GM18520 (cell line): Measurements from ENCODE around the gene RAB10.
"Not testable (repeated sequence)": the region's sequence is repeated elsewhere in the genome, so short reads cannot be mapped to it uniquely, and the experiment has no call there.

Experiments
- ATAC-seq: cut with Tn5 transposase; IDR thresholded peaks from one replicate; pipeline ENCODE4 v1.9.1; 2021; ENCODE audit not compliant: unreplicated experiment

RAB10 gene

DNA sequence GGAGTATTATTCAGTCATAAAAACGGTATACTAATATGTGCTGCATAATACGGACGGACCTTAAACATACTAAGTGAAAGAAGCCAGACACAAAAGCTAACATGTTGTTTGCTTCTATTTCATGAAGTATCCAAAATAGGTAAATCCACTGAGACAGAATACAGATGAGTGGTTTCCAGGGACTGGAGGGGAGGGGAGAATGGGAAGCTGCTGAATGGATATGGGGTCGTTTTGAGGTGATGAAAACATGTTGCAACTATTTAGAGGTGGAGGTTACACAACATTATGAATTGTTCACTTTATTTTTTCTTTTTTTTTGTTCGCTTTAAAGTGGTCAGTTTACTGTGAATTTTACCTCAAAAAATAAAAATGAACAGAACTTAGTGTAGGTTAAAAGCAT, 52.9 kb downstream of the RAB10 start:
- no peak for ATAC-seq

DNA sequence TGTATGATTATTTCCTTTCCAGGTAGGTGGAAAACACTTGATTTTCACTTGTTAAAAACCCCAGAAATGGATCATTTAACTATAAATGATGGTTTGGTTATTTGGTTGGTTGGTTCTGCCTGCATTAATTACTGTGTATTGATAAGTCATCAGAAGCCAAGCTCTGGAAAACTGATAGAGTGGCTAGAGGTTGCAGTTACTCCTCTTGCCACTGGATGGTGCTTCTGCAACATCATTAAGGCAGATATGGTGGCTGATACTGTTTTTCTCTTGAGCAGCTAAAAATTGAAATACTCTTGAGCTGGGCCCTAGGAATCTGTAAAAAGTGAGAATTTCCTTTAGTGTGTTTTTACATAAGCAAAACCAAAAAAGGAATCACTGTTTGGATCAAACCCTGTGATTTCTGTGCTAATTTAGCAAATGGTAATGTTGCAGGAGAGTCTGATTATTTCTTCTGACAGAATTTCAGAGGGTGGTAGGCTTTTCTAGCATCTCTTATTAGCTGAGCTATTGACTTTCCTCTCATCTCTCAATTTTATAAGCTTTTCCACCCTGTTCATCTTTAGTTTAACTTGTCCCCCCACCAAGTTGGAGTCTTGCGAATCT, 54.3 kb downstream of the RAB10 start:
- no peak for ATAC-seq

DNA sequence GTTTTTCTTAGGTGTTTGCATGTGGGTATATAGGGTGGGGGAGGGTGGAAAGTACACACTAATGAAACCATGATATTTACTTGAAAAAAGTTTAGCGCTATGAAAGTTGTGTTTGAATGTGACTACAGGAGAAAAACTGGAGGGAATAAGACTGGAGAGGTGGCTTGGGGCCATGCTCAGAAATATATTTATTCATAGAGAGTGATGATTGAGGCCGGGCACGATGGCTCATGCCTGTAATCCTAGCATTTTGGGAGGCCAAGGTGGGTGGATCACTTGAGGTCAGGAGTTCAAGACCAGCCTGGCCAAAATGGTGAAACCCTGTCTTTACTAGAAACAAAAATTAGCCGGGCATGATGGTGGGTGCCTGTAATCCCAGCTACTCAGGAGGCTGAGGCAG, 55.0 kb downstream of the RAB10 start:
- ATAC-seq: not testable (repeated sequence)

DNA sequence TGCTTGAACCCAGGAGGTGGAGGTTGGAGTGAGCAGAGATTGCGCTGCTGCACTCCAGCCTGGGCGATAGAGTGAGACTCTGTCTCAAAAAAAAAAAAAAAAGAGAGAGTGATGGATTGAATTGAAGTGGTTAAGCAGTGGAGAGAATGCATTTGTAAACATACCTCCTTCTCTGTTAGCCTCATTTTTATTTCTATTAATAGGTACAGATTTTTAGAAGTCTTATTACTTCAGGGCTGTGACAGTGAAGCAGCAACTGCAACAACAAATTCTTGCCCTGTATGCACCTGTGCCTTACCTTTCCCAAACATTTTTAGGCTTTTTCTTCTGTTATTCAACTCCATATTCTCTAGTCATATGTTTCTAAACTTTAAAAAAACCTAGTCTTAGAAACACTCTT, 55.5 kb downstream of the RAB10 start:
- ATAC-seq: no peak

DNA sequence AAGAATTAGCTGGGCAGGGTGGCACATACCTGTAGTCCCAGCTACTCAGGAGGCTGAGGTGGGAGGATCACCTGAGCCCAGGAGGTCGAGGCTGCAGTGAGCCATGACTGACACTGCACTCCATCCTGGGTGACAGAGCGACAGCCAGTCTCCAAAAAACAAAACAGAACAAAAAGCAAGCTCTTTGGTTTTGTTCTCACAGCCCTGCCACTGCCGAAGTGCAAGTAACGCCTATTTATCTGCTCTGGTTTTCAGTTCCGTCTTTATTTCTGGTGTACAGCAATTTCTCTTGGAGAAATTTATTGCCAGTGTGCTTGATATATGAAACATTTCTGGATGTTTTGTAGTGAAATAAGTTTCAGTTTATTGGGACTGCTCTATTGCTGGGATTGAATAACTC, 61.9 kb downstream of the RAB10 start:
- no peak for ATAC-seq

DNA sequence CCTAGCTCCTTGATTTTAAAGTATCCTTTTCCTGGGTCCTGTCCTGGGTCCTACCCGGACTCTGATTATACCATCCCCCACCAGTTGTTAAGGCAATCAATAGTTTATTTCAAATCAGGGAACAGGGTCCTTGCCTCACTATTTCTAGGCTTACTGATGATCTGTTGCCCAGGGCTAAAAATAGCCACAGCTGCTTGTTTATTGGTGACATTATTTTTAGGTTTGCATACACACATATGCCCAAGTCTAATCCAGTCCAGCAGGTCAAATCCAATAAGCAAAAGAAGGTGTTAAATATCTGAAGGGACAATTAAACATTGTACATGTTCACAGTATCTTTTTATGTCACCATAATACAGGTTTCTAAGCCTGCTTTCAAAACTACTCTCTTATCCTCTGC, 66.0 kb downstream of the RAB10 start:
- ATAC-seq: no peak

DNA sequence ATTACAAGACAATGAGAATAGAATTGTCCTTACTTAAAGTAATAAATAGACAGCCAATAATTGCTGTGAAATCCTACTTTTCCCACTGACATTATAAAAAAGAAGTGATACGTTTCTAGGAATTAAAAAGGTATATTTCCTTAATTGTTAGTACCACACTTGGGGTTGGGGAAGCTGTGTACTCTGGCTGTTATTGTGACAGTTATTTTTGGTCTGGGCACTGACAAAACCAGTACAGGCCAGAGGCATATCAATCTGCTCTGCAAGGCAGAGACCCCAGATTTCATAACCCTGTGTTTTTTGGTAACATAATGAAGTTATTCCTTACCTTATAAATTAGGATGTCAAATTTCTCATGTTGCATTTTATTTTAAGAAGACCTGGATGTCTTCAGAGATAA, 66.5 kb downstream of the RAB10 start:
- ATAC-seq: no peak

DNA sequence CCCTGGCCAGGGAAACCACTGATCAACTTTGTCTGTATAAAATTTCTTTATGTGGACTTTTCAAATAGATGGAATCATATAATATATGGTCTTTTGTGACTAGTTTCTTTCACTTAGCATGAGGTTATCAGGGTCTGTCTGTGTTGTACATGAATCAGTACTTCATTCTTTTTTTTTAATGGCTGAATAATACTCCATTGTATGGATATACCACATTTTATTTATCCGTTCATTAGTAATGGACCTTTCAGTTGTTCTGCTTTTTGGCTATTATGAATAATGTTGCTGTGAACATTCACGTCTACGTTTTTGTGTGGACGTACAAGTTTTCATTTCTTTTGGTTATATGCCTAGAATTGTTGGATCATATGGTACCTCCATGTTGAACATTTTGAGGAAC, 69.9 kb downstream of the RAB10 start:
- no peak for ATAC-seq

DNA sequence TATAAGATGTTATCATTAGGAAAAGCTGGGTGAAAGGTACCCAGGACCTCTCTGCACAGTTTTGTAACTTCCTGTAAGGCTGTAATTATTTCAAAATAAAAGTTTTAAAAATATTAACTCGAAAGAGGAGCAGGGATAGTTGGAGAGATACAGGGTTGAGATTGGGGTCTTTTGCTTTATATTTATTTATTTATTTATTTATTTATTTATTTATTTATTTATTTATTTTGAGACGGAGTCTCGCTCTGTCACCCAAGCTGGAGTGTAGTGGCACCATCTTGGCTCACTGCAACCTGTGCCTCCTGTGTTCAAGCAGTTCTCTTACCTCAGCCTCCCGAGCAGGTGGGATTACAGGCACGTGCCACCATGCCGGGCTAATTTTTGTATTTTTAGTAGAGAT, 74.8 kb downstream of the RAB10 start:
- ATAC-seq: not testable (repeated sequence)

DNA sequence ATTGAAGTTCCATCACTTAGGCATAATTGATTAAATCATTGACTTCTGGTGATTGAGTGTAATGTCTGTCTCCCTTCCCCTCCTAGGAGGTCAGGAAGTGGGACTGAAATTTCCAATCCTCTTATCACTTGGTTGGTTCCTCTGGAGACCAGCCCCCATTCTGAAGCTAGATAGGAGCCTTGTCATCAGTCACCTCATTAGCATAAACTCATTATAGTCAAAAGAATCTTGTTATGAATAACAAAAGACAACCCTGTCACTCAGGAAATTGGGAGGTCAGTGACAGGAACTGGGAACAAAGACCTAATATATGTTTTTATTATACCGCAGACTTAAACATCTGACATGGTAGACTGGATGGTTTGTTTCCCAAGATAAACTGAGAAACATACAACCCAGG, 78.3 kb downstream of the RAB10 start:
- ATAC-seq: no peak

DNA sequence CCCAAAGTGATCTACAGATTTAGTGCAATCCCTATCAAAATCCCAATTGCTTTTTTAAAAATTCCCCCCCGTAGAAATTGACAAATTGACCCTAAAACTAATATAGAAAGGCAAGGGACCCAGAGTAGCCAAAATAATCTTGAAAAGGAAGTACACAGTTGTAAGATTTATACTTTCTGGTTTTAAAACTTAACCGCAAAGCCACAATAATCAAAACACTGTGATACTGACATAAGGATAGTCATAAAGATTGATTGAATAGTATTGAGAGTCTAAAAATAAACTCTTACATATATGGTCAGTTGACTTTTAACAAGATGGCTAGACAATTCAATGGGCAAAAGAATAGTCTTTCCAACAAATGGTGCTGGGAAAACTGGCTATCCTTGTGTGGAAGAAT, 80.3 kb downstream of the RAB10 start:
- ATAC-seq: no peak

DNA sequence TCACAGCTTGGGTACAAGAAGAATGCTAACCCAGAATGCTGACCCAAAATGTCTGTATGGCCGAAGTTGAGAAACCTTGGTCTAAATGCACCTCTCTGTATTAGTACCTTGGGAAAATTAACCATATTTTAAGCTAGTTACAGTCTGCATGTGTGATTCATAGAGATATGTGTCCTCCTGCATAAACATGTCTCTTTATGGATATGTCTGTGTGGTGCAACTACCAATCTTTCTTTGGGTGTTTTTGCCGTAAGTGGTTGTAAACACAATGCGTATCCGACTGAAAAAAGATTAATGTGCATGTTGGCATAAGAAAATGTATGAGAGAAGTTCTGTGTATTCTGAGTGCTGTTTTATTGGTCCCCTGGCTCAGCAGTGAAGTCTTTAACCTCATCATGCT, 84.8 kb downstream of the RAB10 start:
- no peak for ATAC-seq

DNA sequence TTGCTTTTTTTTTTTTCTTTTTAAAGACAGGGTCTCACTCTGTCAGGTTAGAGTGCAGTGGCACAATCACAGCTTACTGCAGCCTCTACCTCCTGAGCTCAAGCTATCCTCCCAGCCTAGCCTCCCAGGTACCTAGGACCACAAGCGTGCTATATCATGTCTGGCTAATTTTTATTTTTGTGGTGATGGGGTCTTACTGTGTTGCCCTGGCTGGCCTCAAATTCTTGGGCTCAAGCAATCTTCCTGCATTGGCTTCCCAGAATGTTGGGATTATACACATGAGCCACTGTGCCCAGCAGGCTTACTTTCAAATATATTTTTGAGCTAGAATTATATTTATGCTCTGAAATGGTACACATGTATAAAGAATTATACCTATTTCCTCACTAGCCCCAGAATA, 85.6 kb downstream of the RAB10 start:
- ATAC-seq: no peak

DNA sequence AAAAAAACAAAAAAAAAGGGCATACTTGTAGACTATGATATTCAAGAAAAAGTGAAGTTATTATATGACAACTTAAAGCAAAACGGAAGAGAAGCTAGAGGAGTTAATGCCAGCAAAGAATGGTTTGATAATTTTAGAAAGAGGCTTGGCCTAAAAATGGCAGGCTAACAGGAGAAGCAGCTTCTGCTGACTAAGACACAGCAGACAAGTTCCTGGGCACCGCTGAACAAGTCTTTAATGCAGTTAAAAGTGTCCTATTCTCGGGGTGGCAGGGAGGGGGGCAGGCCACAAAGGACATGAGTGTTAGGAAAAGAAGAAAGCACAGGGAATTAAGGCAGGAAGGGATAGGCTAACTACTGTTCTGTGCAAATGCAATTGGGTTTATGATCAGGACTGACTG, 88.7 kb downstream of the RAB10 start:
- ATAC-seq: no peak

DNA sequence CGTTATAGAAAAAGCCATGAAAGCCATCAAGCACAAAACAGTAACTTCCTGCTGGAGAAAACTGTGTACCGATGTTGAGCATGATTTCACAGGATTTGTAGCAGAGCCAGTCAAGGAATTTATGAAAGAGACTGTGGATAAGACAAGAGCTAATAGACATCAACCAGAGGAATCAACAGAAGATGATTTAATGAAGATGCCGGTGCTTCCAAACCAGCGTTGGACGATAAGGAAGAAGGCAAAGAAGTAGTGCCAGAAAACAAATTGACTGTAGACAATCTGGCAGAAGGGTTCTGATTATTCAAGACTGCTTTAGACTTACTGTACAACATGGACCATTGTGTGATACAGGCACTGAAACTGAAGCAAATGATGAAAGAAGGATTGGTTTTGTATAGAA, 89.5 kb downstream of the RAB10 start:
- no peak for ATAC-seq

DNA sequence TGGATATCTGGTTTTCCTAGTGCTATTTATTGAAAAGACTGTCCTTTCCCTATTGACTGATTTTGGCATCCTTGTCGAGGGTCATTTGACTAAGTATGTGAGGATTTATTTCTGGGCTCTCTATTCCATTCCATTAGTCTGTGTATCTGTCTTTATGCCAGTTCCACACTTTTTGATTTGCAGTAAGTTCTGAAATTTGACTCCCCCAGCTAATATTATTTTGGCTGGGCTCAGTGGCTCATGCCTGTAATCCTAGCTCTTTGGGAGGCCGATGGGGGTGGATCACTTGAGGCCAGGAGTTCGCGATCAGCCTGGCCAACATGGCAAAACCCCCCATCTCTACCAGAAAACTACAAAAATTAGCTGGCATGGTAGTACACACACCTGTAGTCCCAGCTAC, 92.2 kb downstream of the RAB10 start:
- ATAC-seq: no peak

DNA sequence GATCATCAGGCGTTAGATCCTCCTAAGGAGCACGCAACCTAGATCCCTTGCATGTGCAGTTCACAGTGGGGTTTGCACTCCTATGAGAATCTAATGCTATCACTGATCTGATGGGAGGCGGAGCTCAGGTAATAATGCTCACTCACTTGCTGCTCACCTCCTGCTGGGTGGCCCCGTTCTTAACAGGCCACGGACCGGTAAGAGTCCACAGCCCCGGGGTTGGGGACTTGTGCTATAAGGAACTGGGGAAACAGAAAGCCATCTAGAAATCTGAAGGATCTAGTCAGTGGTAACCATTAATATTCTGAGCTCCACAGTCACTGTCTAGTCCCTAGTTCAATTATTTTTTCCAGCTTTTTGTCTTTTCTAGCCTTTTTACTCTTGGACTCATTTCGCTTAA, 94.3 kb downstream of the RAB10 start:
- no peak for ATAC-seq

DNA sequence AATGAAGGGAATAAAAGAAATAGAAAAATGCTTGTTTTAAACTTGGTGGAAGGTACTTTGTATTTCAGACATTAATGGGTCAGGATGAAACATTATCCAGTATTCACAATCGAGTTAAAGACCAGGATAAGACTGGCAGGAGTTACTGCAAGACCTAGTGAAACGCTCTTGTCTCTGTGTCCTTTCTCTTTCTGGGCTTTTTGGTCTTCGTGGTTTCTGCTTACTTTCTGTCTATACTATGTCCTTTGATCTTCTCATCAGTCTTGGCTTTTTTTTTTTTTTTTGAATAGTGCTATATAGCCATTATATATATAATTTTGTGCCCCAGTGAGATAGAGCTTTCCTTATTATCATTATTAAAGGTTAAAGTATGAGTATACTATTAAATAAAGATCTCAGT, 96.9 kb downstream of the RAB10 start:
- ATAC-seq: no peak

DNA sequence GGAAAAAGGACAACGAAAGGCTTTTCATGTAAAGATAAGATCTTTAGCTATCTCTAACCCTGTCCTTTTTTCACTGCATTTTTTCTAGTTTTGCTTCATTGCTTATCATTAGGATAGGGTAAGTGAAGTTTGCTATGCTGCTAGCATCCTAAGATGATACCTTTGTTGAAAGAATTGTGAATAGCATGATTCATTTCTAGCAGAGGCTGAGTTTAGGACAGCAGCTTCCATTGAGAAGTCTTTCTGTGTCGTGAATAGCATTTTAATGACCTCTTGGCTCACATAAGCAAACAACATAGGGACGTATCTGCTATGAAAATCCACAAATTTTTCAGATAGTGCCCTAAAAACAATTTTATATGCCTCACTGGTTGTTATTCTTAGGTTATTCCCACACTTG, 102.6 kb downstream of the RAB10 start:
- no peak for ATAC-seq

DNA sequence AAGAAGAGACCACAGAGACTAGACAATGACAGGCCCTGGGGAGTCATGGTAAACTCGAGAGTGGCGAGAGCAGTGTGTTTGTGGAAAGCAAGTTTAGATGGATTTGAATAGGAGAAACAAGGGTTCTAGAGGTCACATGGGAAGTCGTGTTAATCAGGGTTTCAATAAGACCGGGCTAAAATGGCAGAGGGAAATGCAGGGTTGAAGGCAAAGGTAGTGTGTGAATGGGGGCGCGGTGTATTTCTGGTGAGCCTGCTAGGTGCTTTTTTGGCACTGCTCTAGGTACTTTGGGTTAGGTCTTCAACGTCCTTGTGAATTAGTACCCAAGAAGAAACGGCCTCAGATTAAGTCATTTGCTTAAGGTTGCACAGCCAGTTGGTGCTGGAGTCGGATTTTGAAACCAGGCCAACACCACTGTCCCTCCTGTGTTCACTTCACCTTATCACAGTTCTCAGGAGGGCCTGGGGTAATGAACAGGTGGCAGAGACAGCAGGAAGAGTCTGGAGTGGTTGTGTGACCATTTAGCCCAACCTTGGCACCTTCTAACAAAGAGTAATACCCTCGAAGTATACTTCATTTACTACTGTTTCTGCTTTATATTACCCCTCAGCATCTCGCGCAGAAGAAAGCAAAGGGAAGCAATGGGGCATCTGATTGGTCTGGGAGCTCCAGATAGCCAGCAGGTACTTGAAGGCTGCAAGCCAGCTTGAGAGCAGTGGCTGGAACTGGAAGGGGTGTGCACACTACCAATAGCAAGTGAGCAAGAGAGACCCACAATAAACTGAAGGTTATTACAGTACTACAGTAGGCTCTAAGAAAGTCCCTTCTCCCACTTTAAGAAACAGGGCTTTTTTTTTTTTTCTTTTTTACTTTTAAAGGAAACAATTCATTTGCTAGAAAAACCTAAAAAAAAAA, 105.6 kb downstream of the RAB10 start:
- no peak for ATAC-seq

DNA sequence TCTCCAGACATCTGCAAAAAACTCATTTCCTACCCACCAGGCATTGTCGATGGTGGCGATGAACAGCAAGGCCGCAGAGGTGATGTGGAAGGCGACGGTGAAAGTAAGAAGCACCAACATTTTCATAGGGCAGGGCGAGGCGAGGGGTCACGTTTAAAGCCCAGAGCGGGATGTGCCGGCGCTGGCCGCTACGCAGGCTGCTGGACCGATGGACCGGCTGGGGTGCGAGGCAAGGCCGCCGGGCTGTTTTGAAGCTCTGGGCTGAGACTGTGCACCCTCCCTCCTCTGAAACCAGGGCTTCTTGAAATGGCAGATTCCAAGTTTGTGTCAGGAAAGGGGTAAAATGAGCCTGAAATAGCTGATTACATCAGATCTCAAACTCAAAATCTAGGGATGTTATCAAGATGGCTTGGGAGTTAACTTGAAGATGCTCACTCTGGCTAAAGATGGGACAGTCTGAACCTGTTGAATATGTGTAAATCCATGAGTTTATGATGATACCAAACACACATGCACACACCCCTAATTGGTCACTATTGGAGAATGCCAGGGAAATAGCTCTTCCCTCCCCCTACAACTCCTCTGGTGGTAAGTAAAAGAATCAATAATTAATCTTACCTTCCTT, 107.4 kb downstream of the RAB10 start:
- no peak for ATAC-seq

DNA sequence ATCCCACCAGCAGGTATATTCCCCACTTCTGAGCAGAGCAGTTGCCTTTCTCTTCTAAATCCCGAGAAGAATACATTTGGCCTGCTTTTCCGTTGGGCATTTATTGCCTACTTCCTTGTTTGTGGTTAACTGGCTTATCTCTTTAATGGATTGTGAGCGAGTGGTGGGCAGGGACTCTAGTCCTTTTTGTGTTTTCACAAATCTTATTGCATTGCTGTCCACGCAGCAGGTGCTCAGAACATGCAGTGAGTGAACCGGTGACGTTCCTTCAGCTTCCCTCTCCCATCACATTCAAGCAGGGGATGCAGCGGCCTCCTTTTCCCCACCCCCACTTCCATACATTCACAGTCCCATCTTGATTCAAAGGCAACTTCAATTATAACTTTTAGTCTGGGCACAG, 110.1 kb downstream of the RAB10 start:
- ATAC-seq: no peak
